GM20431 (cell line): ENCODE measurements around the gene KLF15.

Source experiments
- in situ Hi-C: fragments of 300-500 bp; cut with MseI, MboI; formaldehyde crosslinking; loops from one replicate; pipeline ENCODE4 v1.15.0; 2020; ENCODE audit warnings: low sequenced_read_pairs; ENCODE audit not compliant: unreplicated experiment

The KLF15 gene

DNA sequence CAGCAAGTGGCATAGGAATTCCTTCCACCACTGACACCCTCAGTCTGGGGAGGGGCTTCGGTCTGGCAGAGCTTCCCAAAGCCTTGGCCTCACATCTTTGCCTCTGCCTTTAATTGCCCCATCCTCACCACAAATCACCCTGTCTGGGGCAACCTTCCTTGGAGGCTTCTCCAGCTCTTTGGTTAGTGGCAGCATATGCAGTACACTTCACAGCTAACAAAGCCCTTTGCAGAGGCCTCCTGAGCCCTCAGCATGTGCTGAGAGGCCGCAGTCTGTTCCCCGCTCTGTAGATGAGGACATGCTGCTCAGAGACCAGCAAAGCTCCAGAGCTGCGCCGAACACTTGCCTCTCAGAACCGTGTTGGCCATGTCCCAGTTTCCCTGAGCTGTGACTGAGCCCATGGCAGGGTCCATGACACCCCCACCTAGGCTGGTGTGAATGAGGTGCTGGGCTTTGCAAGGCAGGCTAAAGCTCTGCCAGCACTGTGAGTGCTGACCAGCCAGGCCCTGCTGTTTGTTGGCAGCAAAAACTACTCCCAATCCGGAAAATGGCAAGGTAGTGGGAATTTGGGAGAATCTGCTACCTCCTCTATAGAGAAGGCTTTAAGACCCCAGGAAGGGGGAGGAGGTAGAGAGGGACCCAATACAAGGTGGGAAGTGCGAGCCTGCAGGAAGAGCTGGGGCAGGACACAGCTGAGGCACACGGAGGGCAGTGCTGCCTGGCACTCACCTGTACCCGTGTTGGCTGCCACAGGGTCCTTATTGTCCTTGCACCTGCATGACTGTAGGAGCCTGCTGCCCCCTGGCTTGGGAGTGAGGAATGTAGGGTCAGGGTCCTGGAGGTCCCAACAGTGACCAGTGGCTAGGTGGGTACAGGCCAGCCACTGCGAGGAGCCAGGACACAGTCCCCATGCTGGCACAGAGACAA, 8.4 kb upstream of the KLF15 start:
- in situ Hi-C loops = no loop called here

DNA sequence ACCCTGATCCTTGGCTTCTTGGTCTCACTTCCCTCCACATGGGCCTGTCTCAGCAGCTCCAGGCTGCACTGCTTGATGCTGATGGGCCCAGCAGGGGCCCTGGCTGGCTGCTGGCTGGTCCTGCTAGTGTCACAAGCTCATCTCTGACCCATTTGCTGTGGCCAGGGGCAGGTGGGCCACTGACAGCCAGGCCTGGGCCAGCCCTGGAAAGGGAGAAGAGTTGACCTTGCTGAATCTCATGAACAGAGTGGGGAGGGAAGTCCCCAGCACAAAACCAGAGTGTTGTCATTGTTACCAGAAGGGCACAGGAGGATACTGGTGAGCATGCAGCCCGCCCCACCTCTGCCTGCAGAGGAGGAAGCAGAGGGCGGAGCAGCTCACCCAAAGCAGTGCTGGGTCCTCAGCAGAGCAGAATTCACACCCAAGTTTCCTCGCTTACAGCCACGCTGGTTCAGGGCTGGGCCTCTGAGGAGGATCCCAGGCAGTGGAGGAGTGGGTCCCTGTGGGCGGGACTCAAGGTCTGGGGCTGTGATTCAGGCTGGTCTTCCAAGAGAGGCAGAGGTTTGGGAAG, 7.6 kb upstream of the KLF15 start:
- in situ Hi-C loops = no loop called here

- in situ Hi-C loops = no loop called here
Measured at GRCh38 chr3:126364130-126364695, 7.0 kb upstream of the KLF15 start.

- in situ Hi-C loops = no loop called here
Measured at GRCh38 chr3:126361211-126361610, 4.0 kb upstream of the KLF15 start.

DNA sequence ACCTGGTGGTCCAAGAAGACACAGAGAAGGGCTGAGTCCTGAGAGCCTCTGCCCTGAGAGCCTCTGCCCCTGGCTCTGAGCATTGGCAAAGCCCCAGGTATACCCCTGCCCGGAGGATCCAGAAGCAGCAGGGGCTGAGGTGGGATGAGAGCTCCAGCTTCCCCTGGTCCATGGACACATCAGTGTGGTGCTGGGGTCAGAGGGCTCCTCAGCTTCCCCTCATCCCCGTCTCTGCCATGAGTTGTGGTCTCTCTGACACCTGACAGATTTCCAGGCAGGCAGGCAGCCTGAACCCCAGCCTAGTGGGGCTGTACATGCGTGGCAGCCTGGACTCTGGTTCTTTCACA, 3.5 kb upstream of the KLF15 start:
- in situ Hi-C loops = no loop called here

DNA sequence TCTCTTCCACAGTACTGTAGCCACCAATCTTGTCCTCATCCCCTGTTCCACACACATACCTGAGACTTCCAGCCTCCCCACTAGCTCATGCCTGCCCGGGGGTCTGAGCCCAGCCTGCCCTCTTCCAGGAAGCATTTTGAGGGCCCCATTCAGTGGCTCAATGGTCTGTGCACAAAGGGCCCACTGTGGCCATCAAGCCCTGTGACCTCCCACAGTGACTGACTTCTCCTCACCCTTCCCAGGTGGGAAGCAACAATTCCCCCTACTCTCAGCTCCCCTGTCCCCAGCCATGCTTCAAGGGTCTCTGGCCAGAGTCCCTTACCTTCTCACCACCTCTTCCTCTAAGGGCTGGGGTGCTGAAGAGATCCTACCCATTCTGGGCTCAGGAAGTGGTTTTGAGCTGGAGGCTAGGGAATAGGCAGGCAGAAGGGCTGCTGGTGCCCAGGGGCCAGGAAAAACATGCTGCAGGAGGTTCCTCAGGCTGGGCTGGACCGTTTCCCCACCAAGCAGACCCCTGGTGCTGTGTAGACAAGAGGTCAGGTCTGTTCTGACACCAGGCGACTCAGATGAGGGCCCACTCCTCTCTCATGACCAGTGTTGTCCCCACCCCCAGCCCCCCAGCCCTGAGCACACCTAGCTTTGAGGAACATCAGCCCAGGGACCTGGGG, 3.0 kb upstream of the KLF15 start:
- in situ Hi-C loops = no loop called here

- in situ Hi-C loops = no loop called here
Measured at GRCh38 chr3:126358816-126359181, 1.6 kb upstream of the KLF15 start.

- in situ Hi-C loops = no loop called here
Measured at GRCh38 chr3:126358038-126358815, 1.0 kb upstream of the KLF15 start.

DNA sequence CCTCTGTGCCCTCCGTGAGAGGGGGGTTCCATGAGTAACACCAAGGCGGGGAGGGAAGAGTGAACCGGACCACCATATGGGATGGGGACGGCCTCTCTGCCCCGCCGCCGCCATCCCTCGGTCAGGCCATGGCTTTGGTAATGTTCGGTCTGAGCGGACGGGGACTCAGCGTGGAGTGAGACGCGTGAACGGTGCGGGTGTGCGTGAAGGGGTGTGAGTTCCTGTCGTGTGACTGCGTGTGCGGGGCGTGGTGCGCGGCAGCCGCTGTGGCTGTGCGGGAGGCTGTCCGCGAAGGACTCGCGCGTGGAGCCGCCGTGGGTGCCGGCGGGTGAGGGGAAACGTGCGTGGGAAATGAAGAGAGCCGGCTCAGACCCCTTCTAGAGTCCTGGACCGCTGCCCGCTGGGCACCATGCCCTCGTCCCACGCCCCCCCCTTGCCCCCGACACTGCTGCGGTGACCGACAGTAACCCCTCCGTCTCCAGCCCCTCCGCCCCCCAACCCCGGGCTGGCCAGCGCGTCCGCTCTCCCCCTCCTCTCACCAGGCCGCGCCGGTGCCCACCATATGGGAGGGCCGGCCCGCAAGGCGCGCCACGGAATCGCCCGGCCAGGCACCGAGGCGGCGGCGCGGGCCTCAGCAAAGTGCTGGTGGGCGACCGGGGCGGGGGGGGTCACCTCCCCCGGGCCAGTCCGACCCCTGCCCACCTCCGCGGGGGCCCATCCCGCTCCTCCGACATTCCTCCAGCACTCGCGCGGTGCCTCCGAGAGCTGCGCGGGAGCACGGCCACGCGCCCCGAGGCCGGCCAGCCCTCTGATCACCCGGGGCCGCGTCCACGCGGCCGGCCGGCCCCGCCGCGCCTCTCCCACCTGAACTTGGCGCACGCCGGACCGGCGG, 589 bp downstream of the KLF15 start:
- in situ Hi-C loops = no loop called here

- in situ Hi-C loops = no loop called here
Measured at GRCh38 chr3:126355777-126356372, 1.3 kb downstream of the KLF15 start.

DNA sequence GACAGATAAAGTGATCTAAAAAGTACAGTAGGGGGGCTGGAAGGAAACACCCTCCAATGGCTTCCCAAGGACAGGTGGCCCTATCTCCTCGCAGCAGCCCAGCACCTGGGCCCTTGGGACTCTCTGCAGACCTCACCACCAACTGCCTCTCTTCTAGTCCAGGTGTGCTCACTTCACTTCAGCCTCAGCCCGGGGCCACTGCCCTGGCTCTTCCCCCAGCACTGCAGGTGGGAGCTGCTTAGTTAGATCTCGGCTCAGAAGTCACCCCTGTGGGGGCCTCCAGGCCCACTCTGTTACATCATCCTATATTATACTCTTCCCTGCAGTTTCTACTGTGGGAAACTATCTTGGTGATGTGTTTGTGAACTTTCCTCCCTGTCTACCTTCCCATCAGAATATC, 2.0 kb downstream of the KLF15 start:
- in situ Hi-C loops = no loop called here

GRCh38 chr3:126354776-126355175, 2.4 kb downstream of the KLF15 start:
- in situ Hi-C loops = no loop called here

DNA sequence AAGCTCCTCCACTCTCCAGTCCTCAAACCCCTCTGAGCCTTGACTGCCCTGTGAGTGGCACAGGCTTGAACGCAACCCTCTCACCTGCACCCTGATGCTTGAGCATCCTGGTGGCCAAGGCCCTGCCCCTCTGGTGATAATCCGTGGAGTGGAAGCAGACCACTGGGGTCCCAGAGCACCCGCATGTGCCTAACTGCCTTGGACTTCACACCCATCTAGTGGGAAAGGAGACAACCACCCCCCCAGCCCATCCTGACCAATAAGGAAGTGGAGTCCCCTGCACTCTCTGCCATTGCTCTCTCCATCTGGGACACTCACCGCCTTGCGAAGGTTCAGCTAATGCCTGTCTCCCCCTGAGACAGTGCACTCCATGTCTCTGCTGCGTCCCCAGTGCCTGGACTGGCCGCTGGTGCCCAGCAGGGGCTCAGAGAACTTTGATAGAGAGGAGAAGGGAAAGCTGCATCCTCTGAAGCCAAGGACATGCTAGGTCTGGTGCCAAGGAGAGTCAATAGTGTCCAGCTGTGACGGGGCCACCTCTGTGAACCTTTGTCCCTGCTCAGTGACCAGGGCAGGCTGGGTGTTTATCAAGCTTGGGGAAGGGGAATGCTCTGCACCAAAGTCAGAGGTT, 3.4 kb downstream of the KLF15 start:
- in situ Hi-C loops = no loop called here

DNA sequence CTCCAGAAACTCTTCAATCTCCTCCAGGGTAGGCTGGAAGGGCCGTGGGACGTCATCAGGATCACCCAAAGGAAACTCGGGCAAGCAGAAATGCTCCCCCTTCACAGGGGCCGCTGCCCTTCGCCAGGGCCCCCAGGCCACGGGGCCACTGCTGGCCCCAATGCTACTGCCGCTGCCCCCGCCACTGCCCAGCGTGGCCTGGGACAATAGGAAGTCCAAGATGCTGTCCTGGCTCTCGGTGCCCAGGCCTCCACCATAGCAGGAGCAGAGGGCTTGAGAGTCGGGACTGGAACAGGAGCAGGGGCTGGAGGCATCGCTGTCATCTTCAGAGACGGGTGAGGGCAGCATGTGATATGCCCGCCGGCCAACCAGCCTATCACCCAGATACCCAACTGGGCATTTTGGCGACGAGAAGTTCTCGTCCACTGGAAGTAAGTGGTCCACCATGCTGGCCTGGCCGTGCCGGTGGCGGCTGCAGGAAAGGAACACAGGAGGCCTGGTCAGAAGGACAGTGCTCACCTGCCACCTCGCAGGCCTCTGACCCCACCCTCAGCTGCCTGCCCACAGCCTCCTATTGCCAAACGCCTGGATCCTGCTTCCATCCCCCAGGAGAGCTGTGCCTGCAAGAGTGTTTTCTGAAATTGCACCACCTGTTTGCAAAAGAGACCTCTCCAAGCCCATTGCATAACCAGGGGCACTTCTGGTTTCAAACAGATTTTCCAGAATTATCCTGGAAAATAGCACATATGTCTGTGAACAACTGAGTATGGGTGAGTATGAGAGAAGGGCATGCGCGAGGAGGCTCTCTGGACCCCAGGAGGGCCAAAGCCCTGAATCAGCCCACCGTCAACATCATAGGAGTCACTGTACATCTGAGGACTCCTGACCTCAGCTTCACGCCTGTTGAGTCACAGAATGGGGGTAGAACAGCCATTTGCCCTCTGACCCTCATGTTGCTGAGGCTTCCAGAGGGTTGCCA, 4.4 kb downstream of the KLF15 start:
- in situ Hi-C loops = no loop called here

DNA sequence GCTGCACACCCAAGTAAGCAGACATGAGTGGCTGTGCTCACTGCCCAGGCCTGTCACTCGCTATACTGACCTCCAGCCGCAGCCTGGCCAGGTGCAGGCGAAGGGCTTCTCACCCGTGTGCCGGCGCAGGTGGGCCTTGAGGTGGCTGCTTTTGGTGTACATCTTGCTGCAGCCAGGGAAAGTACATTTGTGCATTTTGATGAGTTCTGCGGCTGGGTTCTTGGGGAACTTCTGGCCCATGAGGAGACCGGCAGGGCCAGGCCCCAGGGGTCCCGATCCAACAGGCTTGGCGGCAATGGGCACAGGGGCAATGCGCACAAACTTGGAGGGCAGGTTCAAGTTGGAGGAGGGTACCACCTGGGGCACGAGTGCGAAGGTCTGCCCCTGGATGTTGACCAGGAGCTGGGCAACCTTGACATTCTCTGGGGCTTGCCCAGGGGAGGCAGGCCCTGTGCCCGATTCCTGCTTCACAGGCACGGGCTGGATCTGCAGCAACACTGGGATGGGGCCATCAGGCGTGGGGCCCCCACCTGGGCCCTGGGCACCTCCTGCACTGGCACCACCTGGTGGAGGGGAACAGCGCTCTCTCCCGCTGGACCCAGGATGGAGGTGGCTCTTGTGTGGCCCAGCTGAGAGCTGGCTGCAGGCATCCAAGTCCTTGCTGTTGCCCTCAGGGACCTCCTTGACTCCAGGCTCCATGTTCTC, 5.3 kb downstream of the KLF15 start:
- in situ Hi-C loops = no loop called here

DNA sequence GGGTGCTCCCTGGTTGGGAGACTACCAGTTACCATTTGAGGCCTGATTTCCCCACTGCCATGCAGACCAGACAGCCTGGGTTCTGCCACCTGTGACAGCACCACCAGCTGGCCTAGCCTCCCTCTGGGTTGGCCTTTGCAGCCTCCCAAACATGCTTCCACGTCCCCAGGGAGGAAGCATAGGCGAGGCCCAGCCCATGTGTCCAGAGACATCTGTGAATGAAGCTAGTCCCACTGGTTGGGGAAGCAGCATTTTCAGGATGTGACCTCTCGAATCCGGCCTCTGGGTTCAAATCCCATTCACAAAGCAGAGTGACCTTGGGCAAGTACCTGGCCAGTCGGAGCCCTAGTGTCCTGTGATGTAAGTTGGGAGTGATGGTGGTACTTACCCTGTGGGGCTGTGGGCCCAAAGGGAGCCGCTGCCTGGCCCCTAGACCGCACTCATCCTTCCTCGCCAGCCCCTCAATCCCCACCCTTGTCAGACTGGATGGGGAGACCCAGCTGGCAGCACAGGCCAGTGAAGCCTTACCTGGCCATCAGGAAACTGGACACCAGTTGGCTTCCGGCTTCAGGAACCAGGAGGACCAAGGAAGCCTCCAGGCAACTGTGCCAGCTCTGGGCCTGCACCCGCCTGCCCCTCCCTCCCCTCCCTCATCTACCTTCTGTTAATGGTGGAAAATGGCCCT, 6.0 kb downstream of the KLF15 start:
- in situ Hi-C loops = no loop called here
